Body of pancreas (tissue), 4 donors: ENCODE measurements around the gene LY6G6D.

Experiments
- CTCF ChIP-seq, 7 experiments: fragments of 450-650 bp in 4 of 7; fragments of 200-600 bp in 3 of 7; sonication (generic) in 3 of 7; IDR thresholded peaks; one replicate each; pipeline ENCODE4 v1.5.1; 2016 to 2019; ENCODE audit warnings: antibody characterized with exemption in 7 of 7
- POLR2A ChIP-seq, 3 donors: fragments of 450-650 bp; IDR thresholded peaks; one replicate each; pipeline ENCODE4 v1.6.1; 2016; ENCODE audit warnings: antibody characterized with exemption in 3 of 3, mild to moderate bottlenecking in 2 of 3

GRCh38 chr6:31691078-31691463 lies 24.1 kb upstream of the LY6G6D start:
- TF ChIP-seq POLR2A (IDR thresholded peaks at IDR 0.05) (no peak), CTCF (IDR thresholded peaks at IDR 0.05) (no peak)
